Stimulated activated CD4-positive, alpha-beta T cell treated with anti-CD3 and anti-CD28 coated beads, Interleukin-4, amount 100 ng/mL, for 48 hours (primary cell): ENCODE results near the gene FBLIM1.

Source experiments
- DNase-seq, 2 donors: peaks; one replicate each; pipeline ENCODE4 v3.0.0-alpha.2; 2020; ENCODE audit warnings: low read depth in 2 of 2

FBLIM1 gene

GRCh38 chr1:15731735-15732685 is 26.6 kb upstream of the FBLIM1 start:
- DNase-seq, result no peak

GRCh38 chr1:15732686-15733081 is 25.9 kb upstream of the FBLIM1 start:
- DNase-seq, result no peak

- no peak for DNase-seq
Observed at GRCh38 chr1:15733218-15733725, 25.3 kb upstream of the FBLIM1 start.

GRCh38 chr1:15733726-15734226 is 24.8 kb upstream of the FBLIM1 start:
- DNase-seq, result no peak

GRCh38 chr1:15734296-15734695 is 24.3 kb upstream of the FBLIM1 start:
- DNase-seq, result no peak

- no peak for DNase-seq
Observed at GRCh38 chr1:15734901-15735300, 23.7 kb upstream of the FBLIM1 start.

- DNase-seq, result no peak
Observed at GRCh38 chr1:15735304-15736037, 23.1 kb upstream of the FBLIM1 start.

- DNase-seq, result no peak
Observed at GRCh38 chr1:15736038-15736891, 22.3 kb upstream of the FBLIM1 start, which contains the start of gene SLC25A34. Gene SLC25A34 (plus strand): TSS chr1:15736258. CDS start chr1:15736486, 228 bp downstream.

GRCh38 chr1:15736892-15737261 is 21.7 kb upstream of the FBLIM1 start:
- no peak for DNase-seq

GRCh38 chr1:15737324-15738319 is 21.0 kb upstream of the FBLIM1 start:
- no peak for DNase-seq

- no peak for DNase-seq
Observed at GRCh38 chr1:15738416-15739113, 20.0 kb upstream of the FBLIM1 start.

GRCh38 chr1:15739259-15739658 is 19.3 kb upstream of the FBLIM1 start:
- no peak for DNase-seq

GRCh38 chr1:15739745-15740144 is 18.9 kb upstream of the FBLIM1 start:
- no peak for DNase-seq

- DNase-seq, result peak; percentile 61 to 67
Observed at GRCh38 chr1:15740924-15741850, 17.4 kb upstream of the FBLIM1 start.

- DNase-seq, result no peak
Observed at GRCh38 chr1:15742339-15742801, 16.2 kb upstream of the FBLIM1 start, which contains the start of gene TMEM82. Gene TMEM82 (plus strand): TSS chr1:15742499. CDS start chr1:15742560, 61 bp downstream.

GRCh38 chr1:15744122-15744679 is 14.4 kb upstream of the FBLIM1 start:
- DNase-seq, result no peak

GRCh38 chr1:15747378-15747777 is 11.2 kb upstream of the FBLIM1 start:
- DNase-seq, result no peak

- no peak for DNase-seq
Observed at GRCh38 chr1:15748264-15748663, 10.3 kb upstream of the FBLIM1 start.
